IMR-90 (cell line): ENCODE data around the gene EHF. TPM values are rescaled to one million over a fixed set of nuclear protein-coding genes. Genes with fewer than 3 reads are reported as not detected.

Experiments
- ATAC-seq: fragments of 200-7000 bp; cut with Tn5 transposase; 2 replicates; pipeline ENCODE4 v1.9.1; 2020; ENCODE audit warnings: low read depth, mild to moderate bottlenecking, moderate library complexity
- BruUV-seq: library from RNA; stranded (reverse); fragments of 400-500 nt; replicated peaks from 2 replicates; lab custom pipeline; 2021; lab: Mats Ljungman, UMichigan
- CTCF ChIA-PET: fragments of 300-600 bp; formaldehyde crosslinking; extraction: SDS; loops from one replicate; lab custom pipeline; 2021; ENCODE audit warnings: antibody characterized with exemption; lab: Yijun Ruan, JAX
- POLR2A ChIA-PET: fragments of 300-600 bp; sonication (Branson Sonifier 250); formaldehyde crosslinking; loops from one replicate; lab custom pipeline; 2022; ENCODE audit warnings: antibody characterized with exemption; ENCODE audit not compliant: unreplicated experiment; lab: Charles Lee
- DNase-seq: peaks from one replicate; pipeline ENCODE4 v3.0.0; 2013
- H2AFZ ChIP-seq: replicated peaks from 2 replicates; pipeline ENCODE3; 2013; ENCODE audit warnings: low read length, mild to moderate bottlenecking; ENCODE audit not compliant: poor library complexity
- H2AK5ac ChIP-seq: 2 replicates; pipeline ENCODE4 v1.6.1; 2013; ENCODE audit warnings: low read depth, low read length, inconsistent platforms
- H2AK9ac ChIP-seq: replicated peaks from 2 replicates; pipeline ENCODE3; 2013; ENCODE audit warnings: mild to moderate bottlenecking, low read depth, low read length, moderate library complexity; ENCODE audit not compliant: poor library complexity
- H2BK120ac ChIP-seq: 2 replicates; pipeline ENCODE4 v1.6.1; 2013; ENCODE audit warnings: low read depth, low read length, inconsistent platforms
- H2BK15ac ChIP-seq: 3 replicates; pipeline ENCODE4 v1.6.1; 2013; ENCODE audit warnings: low read depth, low read length, inconsistent platforms
- H2BK20ac ChIP-seq: 2 replicates; pipeline ENCODE4 v1.6.1; 2013; ENCODE audit warnings: low read depth, mild to moderate bottlenecking, inconsistent platforms, low read length, moderate library complexity
- H2BK5ac ChIP-seq: 2 replicates; pipeline ENCODE4 v1.6.1; 2013; ENCODE audit warnings: mild to moderate bottlenecking, low read depth, low read length, inconsistent platforms; ENCODE audit not compliant: poor library complexity, severe bottlenecking
- H3K14ac ChIP-seq: replicated peaks from 2 replicates; pipeline ENCODE4 v1.6.1; 2013; ENCODE audit warnings: low read depth, low read length, inconsistent platforms
- H3K18ac ChIP-seq: 2 replicates; pipeline ENCODE4 v1.6.1; 2013; ENCODE audit warnings: low read depth, low read length, control low read depth
- H3K23ac ChIP-seq: 2 replicates; pipeline ENCODE4 v1.6.1; 2013; ENCODE audit warnings: low read depth, low read length, inconsistent platforms
- H3K27ac ChIP-seq: 2 replicates; pipeline ENCODE4 v1.5.1; 2013; ENCODE audit warnings: mild to moderate bottlenecking, control low read depth, low read length; ENCODE audit not compliant: insufficient read depth
- H3K27me3 ChIP-seq: 2 replicates; pipeline ENCODE4 v1.6.1; 2013; ENCODE audit warnings: low read length; ENCODE audit not compliant: control insufficient read depth, insufficient read depth
- H3K36me3 ChIP-seq: 2 replicates; pipeline ENCODE4 v1.6.1; 2013; ENCODE audit warnings: low read length, mixed read lengths; ENCODE audit not compliant: control insufficient read depth, insufficient read depth
- H3K4ac ChIP-seq: 2 replicates; pipeline ENCODE4 v1.6.1; 2013; ENCODE audit warnings: low read depth, low read length, inconsistent platforms
- H3K4me1 ChIP-seq: 2 replicates; pipeline ENCODE4 v1.6.1; 2013; ENCODE audit warnings: low read length, mixed read lengths; ENCODE audit not compliant: control insufficient read depth, insufficient read depth
- H3K4me2 ChIP-seq: 2 replicates; pipeline ENCODE4 v1.6.1; 2013; ENCODE audit warnings: low read depth, mild to moderate bottlenecking, control low read depth, low read length, moderate library complexity
- H3K4me3 ChIP-seq: 2 replicates; pipeline ENCODE4 v1.5.1; 2013; ENCODE audit warnings: low read depth, mild to moderate bottlenecking, control low read depth, low read length, moderate library complexity; ENCODE audit not compliant: insufficient read depth
- H3K56ac ChIP-seq: 2 replicates; pipeline ENCODE4 v1.6.1; 2013; ENCODE audit warnings: low read length, inconsistent platforms; ENCODE audit not compliant: insufficient read depth; ENCODE audit errors: extremely low read depth
- H3K79me1 ChIP-seq, 2 experiments: 2 replicates each; pipeline ENCODE4 v1.6.1; 2013; ENCODE audit warnings: low read length in 2 of 2, inconsistent platforms in 1 of 2, low read depth in 1 of 2
- H3K9ac ChIP-seq: 2 replicates; pipeline ENCODE4 v1.6.1; 2013; ENCODE audit warnings: low read depth, low read length, control low read depth
- H3K9me1 ChIP-seq: 2 replicates; pipeline ENCODE4 v1.6.1; 2013; ENCODE audit warnings: low read length, inconsistent platforms; ENCODE audit not compliant: insufficient read depth
- H3K9me3 ChIP-seq: 2 replicates; pipeline ENCODE4 v1.6.1; 2013; ENCODE audit warnings: low read length; ENCODE audit not compliant: control insufficient read depth, insufficient read depth
- H4K20me1 ChIP-seq: 2 replicates; pipeline ENCODE4 v1.6.1; 2013; ENCODE audit warnings: low read length, inconsistent platforms; ENCODE audit not compliant: insufficient read depth
- H4K5ac ChIP-seq: 2 replicates; pipeline ENCODE4 v1.6.1; 2013; ENCODE audit warnings: mild to moderate bottlenecking, low read depth, low read length, control low read depth
- H4K8ac ChIP-seq, 2 experiments: 2 replicates each; pipeline ENCODE4 v1.6.1; 2013; ENCODE audit warnings: low read depth in 2 of 2, low read length in 2 of 2, control low read depth in 1 of 2, inconsistent platforms in 1 of 2
- H4K91ac ChIP-seq: 2 replicates; pipeline ENCODE4 v1.6.1; 2013; ENCODE audit warnings: low read depth, low read length, inconsistent platforms; ENCODE audit not compliant: insufficient read depth
- CHD1 ChIP-seq: IDR thresholded peaks from 2 replicates; pipeline ENCODE4 v1.6.1; 2012; ENCODE audit warnings: low read depth, low read length, improper control_type of control experiment
- NFE2L2 ChIP-seq: fragments of 150-350 bp; IDR thresholded peaks from 2 replicates; pipeline ENCODE4 v1.6.1; 2016; ENCODE audit warnings: low read depth, mild to moderate bottlenecking, low read length
- POLR2A ChIP-seq: IDR thresholded peaks from 2 replicates; pipeline ENCODE4 v1.6.1; 2012; ENCODE audit warnings: mild to moderate bottlenecking, low read depth, low read length
- RCOR1 ChIP-seq: IDR thresholded peaks from 2 replicates; pipeline ENCODE4 v1.6.1; 2012; ENCODE audit warnings: mild to moderate bottlenecking, low read length, improper control_type of control experiment; ENCODE audit not compliant: insufficient replicate concordance
- RFX5 ChIP-seq: IDR thresholded peaks from 2 replicates; pipeline ENCODE4 v1.8.0; 2012; ENCODE audit warnings: low read depth, mild to moderate bottlenecking, low read length, moderate library complexity
- WGBS, 2 experiments: methylation state at CpG; one replicate each; pipeline versions ENCODE4 v1.1.5 to v1.1.7; 2013; ENCODE audit warnings: missing lambda C conversion rate in 2 of 2; ENCODE audit not compliant: insufficient read length in 1 of 2; ENCODE audit errors: extremely low coverage in 2 of 2; 5-methylcytosine and 5-hydroxymethylcytosine counted together
- dilution Hi-C: fragments of 300-500 bp; cut with HindIII; formaldehyde crosslinking; loops from one replicate; pipeline ENCODE4 v1.14.3; 2018; ENCODE audit warnings: low sequenced_read_pairs; ENCODE audit not compliant: unreplicated experiment
- in situ Hi-C: fragments of 300-500 bp; cut with MboI; formaldehyde crosslinking; loops from 3 replicates; pipeline ENCODE4 v1.14.3; 2019; ENCODE audit warnings: low sequenced_read_pairs, inconsistent platforms, mixed read lengths
- intact Hi-C: fragments of 100-400 bp; cut with micrococcal nuclease; formaldehyde crosslinking; loops from 2 replicates; pipeline ENCODE4 v1.10.0; 2022
- polyA plus RNA-seq, 3 experiments: library from polyadenylated mRNA; depleted of rRNA; stranded (reverse); fragments of >200 nt; gene quantifications; 2 replicates each; pipeline ENCODE4 v1.2.3, GENCODE V29; 2012; ENCODE audit warnings: low replicate concordance in 1 of 3
- total RNA-seq: library from RNA; depleted of rRNA; stranded (reverse); fragments of >200 nt; gene quantifications from 2 replicates; pipeline ENCODE4 v1.2.3, GENCODE V29; 2012
- TF ChIP-seq, protein P1 (sequence below): fragments of 150-350 bp; IDR thresholded peaks from 2 replicates; pipeline ENCODE4 v1.6.1; 2016; ENCODE audit warnings: low read depth, mild to moderate bottlenecking, low read length, moderate library complexity, borderline replicate concordance
- TF ChIP-seq, protein P2 (sequence below): conservative IDR thresholded peaks from 2 replicates; pipeline ENCODE4 v1.5.1; 2012; ENCODE audit warnings: mild to moderate bottlenecking, low read depth, low read length, improper control_type of control experiment

EHF gene
- total and polyA plus RNA-seq, 2 of the 4 experiments (the other 2 are of a cell fraction), result under 0.01 TPM; not detected in 1

DNA sequence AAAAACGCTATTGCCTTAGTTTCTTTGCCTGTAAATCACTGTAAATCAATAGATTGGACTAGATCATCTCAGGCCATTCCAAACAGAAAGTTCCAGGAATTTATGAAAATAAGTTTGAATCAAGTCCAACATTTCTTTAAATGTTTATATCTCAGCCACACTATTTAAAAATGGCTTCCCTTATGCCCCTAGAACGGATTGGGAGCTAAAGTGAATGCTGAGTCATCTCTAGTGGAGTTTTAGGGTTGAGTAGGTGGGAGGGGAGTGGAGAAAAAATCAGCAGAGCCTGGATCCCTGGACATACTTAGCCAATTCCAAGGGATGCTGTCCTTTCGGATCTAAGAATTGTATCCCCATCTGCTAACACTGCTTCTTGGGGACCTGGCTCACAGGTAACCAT is 48.6 kb downstream of the EHF start:
- H3K56ac ChIP-seq, result no peak overlapping the region
- no peak overlapping the region for H2AK9ac ChIP-seq
- intact Hi-C loops (no loop called here), in situ Hi-C loops (no loop called here), dilution Hi-C loops (no loop called here)
- no peak overlapping the region for H3K4me3 ChIP-seq
- no peak overlapping the region for H4K91ac ChIP-seq
- H3K18ac ChIP-seq, result no peak overlapping the region
- 0 out of 3 replicates have a peak overlapping the region, but pooled peaks have one; percentile 30 for H2BK15ac ChIP-seq
- peak overlapping the region; percentile 36; the same call in 1 of the 2 replicates for H2BK20ac ChIP-seq
- H3K79me1 ChIP-seq, result no peaks in the 10 kb centered on the region
- no peaks in the 10 kb centered on the region; the same call in 1 of the 2 replicates for H3K4me1 ChIP-seq
- H3K4ac ChIP-seq, result peak overlapping the region; percentile 15; the same call in 1 of the 2 replicates
- TF ChIP-seq, protein P1, sequence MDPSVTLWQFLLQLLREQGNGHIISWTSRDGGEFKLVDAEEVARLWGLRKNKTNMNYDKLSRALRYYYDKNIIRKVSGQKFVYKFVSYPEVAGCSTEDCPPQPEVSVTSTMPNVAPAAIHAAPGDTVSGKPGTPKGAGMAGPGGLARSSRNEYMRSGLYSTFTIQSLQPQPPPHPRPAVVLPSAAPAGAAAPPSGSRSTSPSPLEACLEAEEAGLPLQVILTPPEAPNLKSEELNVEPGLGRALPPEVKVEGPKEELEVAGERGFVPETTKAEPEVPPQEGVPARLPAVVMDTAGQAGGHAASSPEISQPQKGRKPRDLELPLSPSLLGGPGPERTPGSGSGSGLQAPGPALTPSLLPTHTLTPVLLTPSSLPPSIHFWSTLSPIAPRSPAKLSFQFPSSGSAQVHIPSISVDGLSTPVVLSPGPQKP, result no peak
- TF ChIP-seq POLR2A (no peak), RCOR1 (no peak), CHD1 (no peak), NFE2L2 (peak; percentile 65), RFX5 (no peak)
- TF ChIP-seq, protein P2, sequence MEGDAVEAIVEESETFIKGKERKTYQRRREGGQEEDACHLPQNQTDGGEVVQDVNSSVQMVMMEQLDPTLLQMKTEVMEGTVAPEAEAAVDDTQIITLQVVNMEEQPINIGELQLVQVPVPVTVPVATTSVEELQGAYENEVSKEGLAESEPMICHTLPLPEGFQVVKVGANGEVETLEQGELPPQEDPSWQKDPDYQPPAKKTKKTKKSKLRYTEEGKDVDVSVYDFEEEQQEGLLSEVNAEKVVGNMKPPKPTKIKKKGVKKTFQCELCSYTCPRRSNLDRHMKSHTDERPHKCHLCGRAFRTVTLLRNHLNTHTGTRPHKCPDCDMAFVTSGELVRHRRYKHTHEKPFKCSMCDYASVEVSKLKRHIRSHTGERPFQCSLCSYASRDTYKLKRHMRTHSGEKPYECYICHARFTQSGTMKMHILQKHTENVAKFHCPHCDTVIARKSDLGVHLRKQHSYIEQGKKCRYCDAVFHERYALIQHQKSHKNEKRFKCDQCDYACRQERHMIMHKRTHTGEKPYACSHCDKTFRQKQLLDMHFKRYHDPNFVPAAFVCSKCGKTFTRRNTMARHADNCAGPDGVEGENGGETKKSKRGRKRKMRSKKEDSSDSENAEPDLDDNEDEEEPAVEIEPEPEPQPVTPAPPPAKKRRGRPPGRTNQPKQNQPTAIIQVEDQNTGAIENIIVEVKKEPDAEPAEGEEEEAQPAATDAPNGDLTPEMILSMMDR, result no peak
- H2AFZ ChIP-seq, result no peak overlapping the region
- no peaks in the 10 kb centered on the region for H3K27me3 ChIP-seq
- no peak overlapping the region for H3K14ac ChIP-seq
- H3K23ac ChIP-seq, result no peak overlapping the region
- H4K20me1 ChIP-seq, result no peaks in the 10 kb centered on the region
- peak; percentile 60 for ATAC-seq
- H3K27ac ChIP-seq, result no peak overlapping the region
- H4K8ac ChIP-seq, result no peak overlapping the region
- no peak overlapping the region for H2AK5ac ChIP-seq
- no peaks in the 10 kb centered on the region for H3K36me3 ChIP-seq
- H4K5ac ChIP-seq, result no peak overlapping the region
- POLR2A ChIA-PET, result no interaction called here
- H2BK120ac ChIP-seq, result no peak overlapping the region
- peak; percentile 35 for DNase-seq
- BruUV-seq, result no TSS peak
- no peak overlapping the region for H3K4me2 ChIP-seq
- WGBS, 2 experiments, result 100% methylated on average over 1 of the region's 3 CpGs; no CpG with 5 or more reads in 1 of the 2 experiments
- CTCF ChIA-PET, result no interaction called here
- H3K9me1 ChIP-seq, result no peaks in the 10 kb centered on the region
- H3K9me3 ChIP-seq, result no peaks in the 10 kb centered on the region
- H3K9ac ChIP-seq, result no peak overlapping the region
- H2BK5ac ChIP-seq, result no peak overlapping the region
